AG04449 (cell line): ENCODE results near the gene CLDN14.

Experiments used
- CTCF ChIA-PET: fragments of 350-600 bp; formaldehyde crosslinking; extraction: SDS; loops from one replicate; lab custom pipeline; 2021; ENCODE audit warnings: antibody characterized with exemption; lab: Yijun Ruan, JAX
- POLR2A ChIA-PET: fragments of 400-600, 350-600 bp; formaldehyde crosslinking; extraction: SDS; loops from one replicate; lab custom pipeline; 2020; ENCODE audit warnings: antibody characterized with exemption, inconsistent platforms; lab: Yijun Ruan, JAX
- DNase-seq: peaks from one replicate; pipeline ENCODE4 v3.0.0-alpha.2; 2010; ENCODE audit warnings: low read depth, low spot score
- H3K4me3 ChIP-seq: 2 replicates; pipeline ENCODE4 v1.5.1; 2011; ENCODE audit warnings: low read depth, mild to moderate bottlenecking, control low read depth, low read length
- CTCF ChIP-seq: IDR thresholded peaks from one replicate; pipeline ENCODE4 v1.5.1; 2011; ENCODE audit warnings: mild to moderate bottlenecking, moderate library complexity, low read length, control low read depth, inconsistent platforms; ENCODE audit not compliant: insufficient read depth; ENCODE audit errors: missing control alignments

CLDN14 gene

DNA sequence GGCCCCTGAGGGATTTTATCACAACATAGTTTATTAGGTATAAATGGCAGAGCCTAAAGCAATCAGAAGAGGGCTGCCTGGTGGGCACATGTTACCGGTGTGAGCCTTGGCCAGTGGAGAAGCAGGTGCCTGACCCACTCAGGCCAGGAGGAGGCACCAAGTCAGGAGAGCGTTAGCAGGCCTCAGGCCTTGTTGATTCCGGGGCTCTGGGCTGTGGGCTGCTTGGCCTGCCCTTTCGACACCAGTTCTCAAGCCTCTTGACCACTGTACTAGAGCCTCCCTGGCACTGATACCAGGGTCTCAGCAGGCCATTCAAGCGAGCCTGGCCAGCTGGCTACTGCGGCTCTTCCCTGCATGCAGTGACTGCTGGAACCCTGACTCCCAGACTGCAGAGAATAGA is 20.8 kb downstream of the CLDN14 start:
- ChIA-PET POLR2A (no interaction called here), CTCF (interaction anchor here (1.9 kb wide), 1 partner anchor 16 kb away, joined by 4 read pairs; no protein-coding TSS in a partner anchor)
- TF ChIP-seq CTCF = no peak
- H3K4me3 ChIP-seq = no peak overlapping the region
- no peak for DNase-seq

GRCh38 chr21:36456729-36457414 is 23.1 kb downstream of the CLDN14 start:
- TF ChIP-seq CTCF = no peak
- ChIA-PET CTCF (interaction anchor here (1.0 kb wide), 1 partner anchor 35 kb away, joined by 3 read pairs; no protein-coding TSS in a partner anchor), POLR2A (no interaction called here)
- DNase-seq = no peak
- no peak overlapping the region for H3K4me3 ChIP-seq

DNA sequence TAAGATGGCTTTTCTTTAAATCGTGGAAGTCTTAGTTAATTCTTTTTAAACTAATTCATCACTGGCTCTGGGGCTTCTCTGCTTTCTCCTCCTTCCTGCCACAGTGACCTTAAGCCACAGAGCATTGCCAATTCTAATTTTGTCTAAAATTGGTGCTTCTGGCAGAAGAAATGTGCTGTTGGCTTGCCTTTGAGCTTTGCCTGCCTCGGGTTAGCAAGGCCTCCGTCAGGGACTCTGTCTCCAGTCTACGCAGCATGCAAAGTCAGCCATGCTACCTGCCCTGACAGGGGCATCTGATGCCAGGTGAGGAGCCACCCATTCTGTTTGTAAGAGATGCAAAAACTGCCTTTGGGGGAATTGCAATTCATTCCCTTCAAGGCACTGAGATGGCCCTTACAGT is 25.2 kb downstream of the CLDN14 start:
- TF ChIP-seq CTCF = no peak
- ChIA-PET POLR2A (no interaction called here), CTCF (interaction anchor here (1.0 to 1.4 kb wide), 2 partner anchors 32 to 485 kb away, joined by 3 read pairs; no protein-coding TSS in a partner anchor)
- no peak for DNase-seq
- no peak overlapping the region for H3K4me3 ChIP-seq

GRCh38 chr21:36454093-36454531 is 25.8 kb downstream of the CLDN14 start:
- no peak overlapping the region for H3K4me3 ChIP-seq
- POLR2A ChIA-PET = interaction anchor here (0.6 kb wide), 1 partner anchor 92 kb away, joined by 3 read pairs; no protein-coding TSS in a partner anchor
- CTCF ChIA-PET = interaction anchor here (1.0 kb wide), 1 partner anchor 486 kb away, joined by 3 read pairs; no protein-coding TSS in a partner anchor
- TF ChIP-seq CTCF = no peak
- DNase-seq = no peak

- DNase-seq = no peak
- no peak for TF ChIP-seq CTCF
- ChIA-PET CTCF (no interaction called here), POLR2A (no interaction called here)
- H3K4me3 ChIP-seq = no peak overlapping the region
Measured at GRCh38 chr21:36452281-36452825, 27.6 kb downstream of the CLDN14 start.

GRCh38 chr21:36451506-36451905 is 28.4 kb downstream of the CLDN14 start:
- no peak overlapping the region for H3K4me3 ChIP-seq
- TF ChIP-seq CTCF = no peak
- CTCF ChIA-PET = no interaction called here
- no peak for DNase-seq
- POLR2A ChIA-PET = no interaction called here
